ENCODE data around the gene SLC6A6.
"Not testable (repeated sequence)": the region's sequence is repeated elsewhere in the genome, so short reads cannot be mapped to it uniquely, and the experiment has no call there.

SLC6A6 gene

GRCh38 chr3:14401692-14402303, 608 bp upstream of the SLC6A6 start:
- no peak for DNase-seq

- DNase-seq: peak; percentile 79 to 87
Measured at GRCh38 chr3:14403619-14404155, 1.3 kb downstream of the SLC6A6 start.

GRCh38 chr3:14404186-14404585, 1.8 kb downstream of the SLC6A6 start:
- DNase-seq: no peak

GRCh38 chr3:14404631-14405359, 2.4 kb downstream of the SLC6A6 start:
- peak in 1 of 2 donors; percentile 34 for DNase-seq

- DNase-seq: peak; percentile 68 to 78
Measured at GRCh38 chr3:14405360-14406238, 3.2 kb downstream of the SLC6A6 start.

GRCh38 chr3:14406336-14406735, 3.9 kb downstream of the SLC6A6 start:
- DNase-seq: no peak

GRCh38 chr3:14406766-14407165, 4.4 kb downstream of the SLC6A6 start:
- DNase-seq: no peak

GRCh38 chr3:14407203-14407602, 4.8 kb downstream of the SLC6A6 start:
- DNase-seq: no peak

- DNase-seq: not testable (repeated sequence)
Measured at GRCh38 chr3:14409779-14410063, 7.3 kb downstream of the SLC6A6 start.

- peak; percentile 34 to 69 for DNase-seq
Measured at GRCh38 chr3:14410106-14410502, 7.7 kb downstream of the SLC6A6 start.

- peak; percentile 95 to 98 for DNase-seq
Measured at GRCh38 chr3:14410503-14411165, 8.2 kb downstream of the SLC6A6 start.

GRCh38 chr3:14411166-14411526, 8.7 kb downstream of the SLC6A6 start:
- peak in 1 of 2 donors; percentile 31 for DNase-seq

- DNase-seq: no peak
Measured at GRCh38 chr3:14411988-14412387, 9.6 kb downstream of the SLC6A6 start.

GRCh38 chr3:14412831-14413380, 10.5 kb downstream of the SLC6A6 start:
- DNase-seq: no peak

GRCh38 chr3:14413381-14414071, 11.1 kb downstream of the SLC6A6 start:
- DNase-seq: peak in 1 of 2 donors; percentile 41

- DNase-seq: peak; percentile 23 to 26
Measured at GRCh38 chr3:14414846-14415464, 12.5 kb downstream of the SLC6A6 start.

GRCh38 chr3:14415501-14415900, 13.1 kb downstream of the SLC6A6 start:
- no peak for DNase-seq

GRCh38 chr3:14416453-14416852, 14.0 kb downstream of the SLC6A6 start:
- DNase-seq: no peak

GRCh38 chr3:14418296-14419250, 16.2 kb downstream of the SLC6A6 start:
- DNase-seq: peak; percentile 81 to 86

All from inflammatory macrophage (primary cell).